Prostate gland (tissue), 2 donors: Measurements from ENCODE around the gene RPS18. TPM values are rescaled to one million over a fixed set of nuclear protein-coding genes. Genes with fewer than 3 reads are reported as not detected.

Source experiments
- DNase-seq: peaks from one replicate; pipeline ENCODE4 v3.0.0-alpha.2; 2019; ENCODE audit warnings: low spot score
- H3K27ac ChIP-seq, 2 donors: fragments of 200-600 bp; sonication (generic); 2 replicates each; pipeline ENCODE4 v1.5.1; 2017 to 2019
- H3K27me3 ChIP-seq: fragments of 200-600 bp; sonication (generic); replicated peaks from 2 replicates; pipeline ENCODE4 v1.5.1; 2019; ENCODE audit not compliant: insufficient read depth
- H3K36me3 ChIP-seq, 2 donors: fragments of 200-600 bp; sonication (generic); 1 replicate in 1 of 2; 2 replicates in 1 of 2; pipeline versions ENCODE4 v1.5.1 to v1.8.1; 2017 to 2019
- H3K4me1 ChIP-seq: fragments of 200-600 bp; sonication (generic); replicated peaks from 2 replicates; pipeline ENCODE4 v1.5.1; 2019
- H3K4me3 ChIP-seq, 2 donors: fragments of 200-600 bp; sonication (generic); 2 replicates each; pipeline ENCODE4 v1.5.1; 2017 to 2019
- H3K9me3 ChIP-seq: fragments of 200-600 bp; sonication (generic); 2 replicates; pipeline ENCODE4 v1.5.1; 2017
- POLR2A ChIP-seq: fragments of 450-650 bp; IDR thresholded peaks from one replicate; pipeline ENCODE4 v1.6.1; 2016; ENCODE audit warnings: antibody characterized with exemption, mild to moderate bottlenecking
- POLR2AphosphoS5 ChIP-seq: sonication (generic); formaldehyde crosslinking; IDR thresholded peaks from one replicate; pipeline ENCODE4 v1.6.1; 2017; ENCODE audit warnings: antibody characterized with exemption
- WGBS: methylation state at CpG from one replicate; pipeline ENCODE4 v1.1.5; 2018; 5-methylcytosine and 5-hydroxymethylcytosine counted together
- intact Hi-C: fragments of 100-400 bp; cut with DNase I; formaldehyde crosslinking; loops from one replicate; pipeline ENCODE4 v1.14.2; 2022
- total RNA-seq, 2 donors: library from RNA; depleted of rRNA; stranded (reverse); fragments of >200 nt; gene quantifications; one replicate each; pipeline ENCODE4 v1.1.0, GENCODE V29; 2016
- TF ChIP-seq, protein P1 (sequence below), 4 experiments: fragments of 200-600 bp in 2 of 4; fragments of 450-650 bp in 2 of 4; sonication (generic) in 2 of 4; IDR thresholded peaks; 1 replicate in 3 of 4; 2 replicates in 1 of 4; pipeline ENCODE4 v1.5.1; 2016 to 2019; ENCODE audit warnings: antibody characterized with exemption in 4 of 4, mild to moderate bottlenecking in 2 of 4, moderate library complexity in 2 of 4

Gene RPS18
- total RNA-seq, 2 donors from 2014 or later = 1,990 to 4,594 TPM

DNA sequence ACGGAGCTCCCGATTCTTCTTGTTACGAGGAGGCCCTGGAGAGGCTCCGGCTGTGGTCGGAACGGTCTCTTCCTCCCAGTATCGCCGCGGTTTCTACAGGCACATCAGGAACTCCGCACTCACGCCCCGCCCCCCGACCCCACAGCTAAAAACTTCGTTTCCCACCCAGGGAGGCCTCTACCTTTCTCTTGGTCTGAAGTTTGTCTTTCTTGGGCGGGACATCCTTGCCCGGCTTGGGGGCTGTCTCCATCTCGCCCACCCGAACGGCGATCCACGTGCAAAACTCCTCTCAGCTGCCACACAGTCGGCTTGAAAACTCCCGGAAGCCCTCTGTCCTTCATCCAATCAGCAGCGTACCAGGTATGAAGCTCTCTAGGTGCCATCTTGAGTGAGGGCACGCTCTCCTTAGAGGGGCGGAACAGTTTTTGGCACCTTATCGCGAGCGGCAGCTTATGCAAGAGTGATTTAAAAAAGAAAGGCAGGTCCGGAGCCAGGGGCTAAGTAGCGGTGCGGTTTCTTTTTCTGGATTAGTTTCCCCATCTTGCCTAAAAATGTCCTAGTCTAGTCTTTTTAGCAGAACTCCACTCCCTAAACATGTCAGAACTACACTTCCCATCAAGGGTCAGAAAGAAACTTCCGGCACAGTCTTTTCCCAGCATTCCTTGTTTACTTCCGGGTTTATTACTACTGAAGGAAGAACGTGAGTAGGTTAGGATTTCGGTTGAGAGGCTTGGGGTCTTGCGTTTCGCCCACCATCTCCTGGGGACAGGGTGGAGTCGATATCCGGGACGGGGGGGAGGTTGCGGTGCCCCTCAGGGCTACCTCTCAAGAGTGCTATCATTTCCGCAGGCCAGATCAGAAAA, 17.3 kb downstream of the RPS18 start, which contains the start of the genes PFDN6 and WDR46:
PFDN6 (plus strand) TSS at position 681 of the 863 bp plus-strand sequence. CDS start 256 bp downstream, outside the sequence.
WDR46 (minus strand) TSS at position 319 of the 863 bp plus-strand sequence; CDS start at position 250, 69 bp downstream.
- peaks cover 11% of the 10 kb centered on the region for H3K4me1 ChIP-seq
- intact Hi-C loops = no loop called here
- TF ChIP-seq, protein P1, sequence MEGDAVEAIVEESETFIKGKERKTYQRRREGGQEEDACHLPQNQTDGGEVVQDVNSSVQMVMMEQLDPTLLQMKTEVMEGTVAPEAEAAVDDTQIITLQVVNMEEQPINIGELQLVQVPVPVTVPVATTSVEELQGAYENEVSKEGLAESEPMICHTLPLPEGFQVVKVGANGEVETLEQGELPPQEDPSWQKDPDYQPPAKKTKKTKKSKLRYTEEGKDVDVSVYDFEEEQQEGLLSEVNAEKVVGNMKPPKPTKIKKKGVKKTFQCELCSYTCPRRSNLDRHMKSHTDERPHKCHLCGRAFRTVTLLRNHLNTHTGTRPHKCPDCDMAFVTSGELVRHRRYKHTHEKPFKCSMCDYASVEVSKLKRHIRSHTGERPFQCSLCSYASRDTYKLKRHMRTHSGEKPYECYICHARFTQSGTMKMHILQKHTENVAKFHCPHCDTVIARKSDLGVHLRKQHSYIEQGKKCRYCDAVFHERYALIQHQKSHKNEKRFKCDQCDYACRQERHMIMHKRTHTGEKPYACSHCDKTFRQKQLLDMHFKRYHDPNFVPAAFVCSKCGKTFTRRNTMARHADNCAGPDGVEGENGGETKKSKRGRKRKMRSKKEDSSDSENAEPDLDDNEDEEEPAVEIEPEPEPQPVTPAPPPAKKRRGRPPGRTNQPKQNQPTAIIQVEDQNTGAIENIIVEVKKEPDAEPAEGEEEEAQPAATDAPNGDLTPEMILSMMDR (IDR thresholded peaks at IDR 0.05) = no peak
- TF ChIP-seq POLR2AphosphoS5 (peak; percentile 96), POLR2A (no peak)
- peak within 1 kb of the TSS; percentile 66 for H3K4me3 ChIP-seq
- DNase-seq = peak; percentile 87
- H3K27ac ChIP-seq = peak within 1 kb of the TSS; percentile 83 to 88
- H3K36me3 ChIP-seq = no peaks in the 10 kb centered on the region
- no peaks in the 10 kb centered on the region for H3K9me3 ChIP-seq
- no peaks in the 10 kb centered on the region for H3K27me3 ChIP-seq
- WGBS = under 1% methylated on average over 43 of the region's 43 CpGs

DNA sequence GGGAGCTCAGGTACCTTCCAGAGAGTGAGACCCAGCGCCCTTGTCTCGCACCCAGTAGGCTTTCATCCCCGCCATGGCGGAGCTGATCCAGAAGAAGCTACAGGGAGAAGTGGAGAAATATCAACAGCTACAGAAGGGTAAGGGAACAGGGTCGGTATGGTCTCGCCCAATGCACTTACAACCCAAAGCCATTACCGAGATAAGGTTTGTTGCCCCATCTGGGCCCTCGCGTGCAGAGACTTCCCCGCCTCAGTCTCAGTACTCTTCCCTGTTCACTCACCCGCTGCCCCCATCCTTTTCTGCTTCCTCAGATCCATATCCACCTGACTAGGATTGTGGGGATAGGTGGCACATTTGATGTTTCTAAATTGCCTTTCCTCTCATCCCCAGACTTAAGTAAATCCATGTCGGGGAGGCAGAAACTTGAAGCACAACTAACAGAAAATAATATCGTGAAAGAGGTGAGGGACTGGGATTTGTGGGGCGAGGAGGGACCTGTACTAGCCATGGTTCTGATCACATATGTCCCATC, 18.0 kb downstream of the RPS18 start:
- Histone ChIP-seq H3K36me3 (no peaks in the 10 kb centered on the region), H3K27me3 (no peaks in the 10 kb centered on the region), H3K9me3 (no peaks in the 10 kb centered on the region), H3K4me1 (peaks cover 15% of the 10 kb centered on the region), H3K4me3 (peak overlapping the region; percentile 66), H3K27ac (peak overlapping the region; percentile 83 to 88)
- intact Hi-C loops = no loop called here
- no peak for DNase-seq
- 4% methylated on average over 14 of the region's 14 CpGs for WGBS
- TF ChIP-seq POLR2A = no peak
- TF ChIP-seq, protein P1 (IDR thresholded peaks at IDR 0.05) = no peak
- no peak for TF ChIP-seq POLR2AphosphoS5

DNA sequence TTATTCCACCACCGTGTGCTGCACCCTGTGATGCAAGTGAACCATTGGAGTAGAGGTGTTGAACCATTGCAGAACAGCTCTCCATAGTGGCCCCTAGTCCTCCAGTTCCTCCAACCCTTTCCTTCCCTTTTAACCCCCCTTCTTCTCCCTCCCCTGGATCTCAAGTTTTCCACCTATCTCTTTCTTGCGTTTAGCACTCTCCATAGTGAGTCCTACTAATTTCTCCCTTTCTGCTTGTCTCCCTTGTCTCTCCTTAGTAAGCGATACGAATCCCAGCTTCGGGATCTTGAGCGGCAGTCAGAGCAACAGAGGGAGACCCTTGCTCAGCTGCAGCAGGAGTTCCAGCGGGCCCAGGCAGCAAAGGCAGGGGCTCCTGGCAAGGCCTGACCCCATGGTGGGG, 18.6 kb downstream of the RPS18 start:
- H3K9me3 ChIP-seq = no peaks in the 10 kb centered on the region
- TF ChIP-seq POLR2A (no peak), POLR2AphosphoS5 (no peak)
- TF ChIP-seq, protein P1 (IDR thresholded peaks at IDR 0.05) = no peak
- H3K36me3 ChIP-seq = peaks cover 0 to 2% of the 10 kb centered on the region in 2 donors

DNA sequence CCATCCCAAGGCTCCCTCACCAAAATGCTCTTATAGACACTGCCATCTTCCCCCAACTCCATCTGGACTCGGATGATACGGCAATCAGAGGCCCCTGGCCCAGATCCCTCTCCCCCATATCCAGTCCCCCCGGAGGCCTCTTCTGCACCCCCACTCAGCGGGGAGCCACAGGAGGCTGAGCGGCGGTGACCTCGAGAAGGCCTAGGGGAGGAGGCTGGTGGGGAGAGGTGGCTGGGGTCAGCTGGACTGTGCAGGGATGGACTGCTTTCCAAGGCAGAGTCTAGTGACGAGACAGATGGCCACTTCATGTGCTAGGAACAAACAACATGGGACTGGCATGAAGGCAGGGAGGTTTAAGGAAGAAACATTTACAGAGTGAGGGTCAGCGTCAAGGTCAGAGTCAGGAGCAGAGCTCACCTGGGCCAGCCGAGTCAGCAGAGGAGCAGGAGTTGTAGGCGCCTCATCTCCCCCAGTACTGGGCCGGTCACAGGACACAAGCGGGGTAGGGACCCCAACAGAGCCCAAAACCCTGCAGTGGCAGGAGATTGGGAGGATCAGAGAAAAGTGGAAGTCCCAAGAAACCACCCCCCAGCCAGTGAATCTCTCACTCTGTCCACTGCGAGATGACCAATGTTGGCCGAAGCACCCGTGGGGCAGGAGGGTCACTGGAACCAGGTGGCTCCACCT, 21.3 kb downstream of the RPS18 start:
- H3K27ac ChIP-seq = no peak overlapping the region
- intact Hi-C loops = no loop called here
- H3K4me1 ChIP-seq = peaks cover 9% of the 10 kb centered on the region
- TF ChIP-seq, protein P1 (IDR thresholded peaks at IDR 0.05) = no peak
- TF ChIP-seq POLR2A (no peak), POLR2AphosphoS5 (no peak)
- 80% methylated on average over 16 of the region's 16 CpGs for WGBS
- no peak overlapping the region for H3K4me3 ChIP-seq
- H3K9me3 ChIP-seq = no peaks in the 10 kb centered on the region
- peaks cover 0 to 3% of the 10 kb centered on the region in 2 donors for H3K36me3 ChIP-seq
- DNase-seq = no peak
- no peaks in the 10 kb centered on the region for H3K27me3 ChIP-seq

More for the DNA sequence above, 18.6 kb downstream of the RPS18 start:
- DNase-seq = no peak
- Histone ChIP-seq H3K27me3 (no peaks in the 10 kb centered on the region), H3K4me1 (peaks cover 15% of the 10 kb centered on the region), H3K27ac (no peak overlapping the region), H3K4me3 (peak overlapping the region in 1 of 2 donors; percentile 66)
- intact Hi-C loops = no loop called here
- 63% methylated on average over 7 of the region's 7 CpGs for WGBS
